DOHH2 (cell line): ENCODE measurements around the gene EPHA5.

Experiments
- CTCF ChIP-seq: fragments of 200-600 bp; sonication (generic); IDR thresholded peaks from one replicate; pipeline ENCODE4 v1.5.1; 2014; ENCODE audit warnings: antibody characterized with exemption, mild to moderate bottlenecking, low read depth, low read length; ENCODE audit not compliant: poor library complexity, severe bottlenecking
- EZH2phosphoT487 ChIP-seq: fragments of 200-600 bp; sonication (generic); IDR thresholded peaks from 2 replicates; pipeline ENCODE4 v1.6.1; 2017; ENCODE audit warnings: borderline replicate concordance, mild to moderate bottlenecking, antibody characterized with exemption, low read length, moderate library complexity, mixed read lengths

- TF ChIP-seq CTCF (no peak), EZH2phosphoT487 (no peak)
Observed at GRCh38 chr4:65552057-65552456, 118.2 kb downstream of the EPHA5 start.
